Endothelial cell of umbilical vein (primary cell): ENCODE data around the gene KRTAP13-3. TPM values are rescaled to one million over a fixed set of nuclear protein-coding genes. Genes with fewer than 3 reads are reported as not detected.

Experiments used
- BruUV-seq: library from RNA; stranded (reverse); fragments of 400-500 nt; replicated peaks from 2 replicates; lab custom pipeline; 2021; lab: Mats Ljungman, UMichigan
- CTCF ChIA-PET: fragments of 300-600, 350-600 bp; sonication (Branson Sonifier 250); formaldehyde crosslinking; loops from one replicate; lab custom pipeline; 2021; ENCODE audit warnings: antibody characterized with exemption, inconsistent platforms; lab: Charles Lee
- POLR2A ChIA-PET: fragments of 300-600, 350-600 bp; sonication (Branson Sonifier 250); formaldehyde crosslinking; loops from one replicate; lab custom pipeline; 2021; ENCODE audit warnings: antibody characterized with exemption, inconsistent platforms; lab: Charles Lee
- DNase-seq: peaks from one replicate; pipeline ENCODE4 v3.0.0-alpha.2; 2011; ENCODE audit warnings: low read depth, low spot score
- FAIRE-seq: peaks from 2 replicates; lab custom pipeline; 2011; peaks lifted over from hg19 to GRCh38; lab: Jason Lieb, UNC
- H2AFZ ChIP-seq: 2 replicates; pipeline ENCODE4 v1.6.0; 2012; ENCODE audit warnings: low read depth, low read length, control low read depth, inconsistent platforms
- H3K27ac ChIP-seq: 2 replicates; pipeline ENCODE4 v1.5.1; 2011; ENCODE audit warnings: low read depth, mild to moderate bottlenecking, control low read depth, low read length, moderate library complexity; ENCODE audit not compliant: insufficient read depth
- H3K27me3 ChIP-seq, 2 experiments: 2 replicates each; pipeline versions ENCODE4 v1.6.0 to v1.6.1; 2011; ENCODE audit warnings: low read length in 2 of 2, mixed read lengths in 1 of 2; ENCODE audit not compliant: control insufficient read depth in 2 of 2, insufficient read depth in 2 of 2
- H3K36me3 ChIP-seq, 2 experiments: 2 replicates in 1 of 2; 3 replicates in 1 of 2; pipeline ENCODE4 v1.5.1; 2011; ENCODE audit warnings: low read length in 2 of 2, mild to moderate bottlenecking in 1 of 2, moderate library complexity in 1 of 2; ENCODE audit not compliant: control insufficient read depth in 2 of 2, insufficient read depth in 2 of 2; ENCODE audit errors: extremely low read depth in 1 of 2
- H3K4me1 ChIP-seq: 3 replicates; pipeline ENCODE4 v1.5.1; 2011; ENCODE audit warnings: mild to moderate bottlenecking, low read length; ENCODE audit not compliant: control insufficient read depth, insufficient read depth; ENCODE audit errors: extremely low read depth
- H3K4me2 ChIP-seq: 2 replicates; pipeline ENCODE4 v1.6.1; 2011; ENCODE audit warnings: low read length, control low read depth, mixed read lengths; ENCODE audit not compliant: insufficient read depth
- H3K4me3 ChIP-seq, 3 experiments: fragments of 200-600 bp in 1 of 3; sonication (generic), shearing (Covaris generic) in 1 of 3; replicated peaks in 1 of 3; 2 replicates each; pipeline ENCODE4 v1.5.1; 2011 to 2016; ENCODE audit warnings: control low read depth in 3 of 3, low read length in 3 of 3, mild to moderate bottlenecking in 2 of 3, inconsistent platforms in 1 of 3, low read depth in 1 of 3, moderate library complexity in 1 of 3; ENCODE audit not compliant: insufficient read depth in 1 of 3
- H3K79me2 ChIP-seq: 2 replicates; pipeline ENCODE4 v1.6.0; 2012; ENCODE audit warnings: low read length, inconsistent platforms; ENCODE audit not compliant: control insufficient read depth, insufficient read depth
- H3K9ac ChIP-seq: replicated peaks from 2 replicates; pipeline ENCODE3; 2011; ENCODE audit warnings: low read length, control low read depth; ENCODE audit not compliant: insufficient read depth; ENCODE audit errors: extremely low read depth
- H3K9me1 ChIP-seq: replicated peaks from 3 replicates; pipeline ENCODE4 v1.6.0; 2011; ENCODE audit warnings: mild to moderate bottlenecking, low read length; ENCODE audit not compliant: control insufficient read depth, insufficient read depth; ENCODE audit errors: extremely low read depth
- H3K9me3 ChIP-seq: replicated peaks from 2 replicates; pipeline ENCODE4 v1.5.1; 2012; ENCODE audit warnings: low read length, inconsistent platforms; ENCODE audit not compliant: control insufficient read depth, insufficient read depth
- H4K20me1 ChIP-seq: replicated peaks from 2 replicates; pipeline ENCODE3; 2011; ENCODE audit warnings: mild to moderate bottlenecking, low read length; ENCODE audit not compliant: control insufficient read depth, insufficient read depth; ENCODE audit errors: extremely low read depth
- EZH2 ChIP-seq: IDR thresholded peaks from 2 replicates; pipeline ENCODE4 v1.6.1; 2012; ENCODE audit warnings: borderline replicate concordance, low read depth, mild to moderate bottlenecking, moderate library complexity, low read length, inconsistent platforms; ENCODE audit not compliant: severe bottlenecking
- FOS ChIP-seq: IDR thresholded peaks from 2 replicates; pipeline ENCODE4 v1.6.1; 2011; ENCODE audit warnings: mild to moderate bottlenecking, low read length, moderate library complexity, borderline replicate concordance; ENCODE audit not compliant: insufficient read depth
- GATA2 ChIP-seq: IDR thresholded peaks from 2 replicates; pipeline ENCODE4 v1.7.0; 2011; ENCODE audit warnings: low read depth, mild to moderate bottlenecking, moderate library complexity, mixed read lengths, low read length; ENCODE audit not compliant: insufficient read length, insufficient read depth
- JUN ChIP-seq: IDR thresholded peaks from 2 replicates; pipeline ENCODE4 v1.6.1; 2011; ENCODE audit warnings: borderline replicate concordance, low read depth; ENCODE audit not compliant: insufficient read length, insufficient read depth
- MYC ChIP-seq: IDR thresholded peaks from one replicate; pipeline ENCODE4 v1.6.1; 2011; ENCODE audit warnings: mild to moderate bottlenecking, low read depth, low read length
- POLR2A ChIP-seq: IDR thresholded peaks from 2 replicates; pipeline ENCODE4 v1.6.1; 2012; ENCODE audit warnings: low read depth, mild to moderate bottlenecking, control low read depth, low read length
- POLR2AphosphoS5 ChIP-seq: IDR thresholded peaks from 2 replicates; pipeline ENCODE4 v1.6.1; 2012; ENCODE audit warnings: low read depth, mild to moderate bottlenecking, control low read depth, low read length, moderate library complexity; ENCODE audit not compliant: insufficient read depth
- dilution Hi-C: fragments of 300-500 bp; cut with MboI; formaldehyde crosslinking; loops from one replicate; pipeline ENCODE4 v1.15.0; 2019; ENCODE audit warnings: low sequenced_read_pairs; ENCODE audit not compliant: extremely low pct_ligation_motif_present
- intact Hi-C: fragments of 100-400 bp; cut with micrococcal nuclease; formaldehyde crosslinking; loops from one replicate; pipeline ENCODE4 v1.10.0; 2022
- polyA plus RNA-seq, 4 experiments: library from polyadenylated mRNA; depleted of rRNA in 3 of 4; stranded (reverse) in 3 of 4; unstranded in 1 of 4; fragments of >200 nt; gene quantifications; 2 replicates each; pipeline versions ENCODE4 v1.2.1 to v1.2.3, GENCODE V29; 2011 to 2012; ENCODE audit warnings: missing spikeins in 1 of 4
- total RNA-seq: library from RNA; stranded (reverse); gene quantifications from 2 replicates; pipeline ENCODE4 v1.2.3, GENCODE V29; 2021
- TF ChIP-seq, protein P1 (sequence below): IDR thresholded peaks from 2 replicates; pipeline ENCODE4 v1.6.1; 2011; ENCODE audit not compliant: insufficient read depth, insufficient read length
- TF ChIP-seq, protein P2 (sequence below), 2 donors: IDR thresholded peaks; 1 replicate in 1 of 2; 2 replicates in 1 of 2; pipeline ENCODE4 v1.5.1; 2011; ENCODE audit warnings: low read length in 2 of 2, mild to moderate bottlenecking in 2 of 2, moderate library complexity in 2 of 2, control low read depth in 1 of 2, inconsistent platforms in 1 of 2, low read depth in 1 of 2; ENCODE audit not compliant: insufficient read depth in 1 of 2; ENCODE audit errors: extremely low read depth in 1 of 2

The KRTAP13-3 gene
- total and polyA plus RNA-seq, 2 donors (not counting 3 experiments of a cell fraction or from before 2014, with no cell fraction given) = not detected

DNA sequence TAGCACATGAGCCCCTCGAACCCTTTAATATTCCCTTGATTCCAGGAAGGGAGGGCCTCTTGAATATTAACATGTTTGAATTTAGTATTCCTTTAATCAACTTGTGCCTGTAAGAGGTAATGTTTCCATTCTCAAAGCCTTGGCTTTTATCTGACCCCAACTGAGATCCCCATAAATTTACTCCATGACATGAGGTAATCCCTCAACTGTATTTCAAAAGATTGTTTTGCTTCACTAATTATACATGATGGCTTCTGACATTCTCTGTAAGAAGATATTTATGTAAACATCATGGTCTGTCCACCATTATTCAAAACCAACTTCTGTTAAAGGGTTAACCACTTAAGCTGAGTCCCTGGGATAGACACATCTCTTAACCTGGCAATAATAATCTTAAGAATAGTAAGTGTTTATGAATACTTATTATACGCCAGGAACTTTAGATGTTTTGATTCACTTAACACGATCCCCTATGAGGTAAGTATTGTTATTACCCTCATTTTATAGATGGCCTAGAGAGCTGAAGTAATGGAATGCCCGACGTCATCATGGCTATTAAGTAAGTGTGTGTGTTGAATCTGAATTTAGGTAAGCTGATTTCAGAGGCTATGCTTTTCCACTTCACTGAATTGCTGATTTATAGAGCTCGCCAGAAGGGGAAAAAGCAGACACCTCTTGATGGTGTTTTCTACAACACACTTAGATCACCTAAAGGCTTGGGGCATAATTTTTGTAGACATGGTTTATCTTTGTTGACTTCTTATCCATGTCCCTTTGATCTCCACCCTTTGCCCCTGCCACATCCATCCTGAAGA lies 43.4 kb upstream of the KRTAP13-3 start:
- dilution Hi-C loops (no loop called here), intact Hi-C loops (no loop called here)
- DNase-seq (no peak), FAIRE-seq (no peak)
- no peak overlapping the region for H3K4me2 ChIP-seq
- BruUV-seq = no TSS peak
- no peaks in the 10 kb centered on the region for H3K4me1 ChIP-seq
- no peak overlapping the region for H3K27ac ChIP-seq
- H3K9me1 ChIP-seq = no peaks in the 10 kb centered on the region
- peaks cover 6% of the 10 kb centered on the region for H3K9me3 ChIP-seq
- H3K36me3 ChIP-seq = no peaks in the 10 kb centered on the region
- H2AFZ ChIP-seq = no peak overlapping the region
- no peak overlapping the region for H3K4me3 ChIP-seq
- no peaks in the 10 kb centered on the region for H3K27me3 ChIP-seq
- H3K79me2 ChIP-seq = no peaks in the 10 kb centered on the region
- ChIA-PET CTCF (no interaction called here), POLR2A (no interaction called here)
- H3K9ac ChIP-seq = no peak overlapping the region
- no peaks in the 10 kb centered on the region for H4K20me1 ChIP-seq
- TF ChIP-seq GATA2 = no peak
- TF ChIP-seq, protein P1, sequence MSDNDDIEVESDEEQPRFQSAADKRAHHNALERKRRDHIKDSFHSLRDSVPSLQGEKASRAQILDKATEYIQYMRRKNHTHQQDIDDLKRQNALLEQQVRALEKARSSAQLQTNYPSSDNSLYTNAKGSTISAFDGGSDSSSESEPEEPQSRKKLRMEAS = no peak
- TF ChIP-seq POLR2AphosphoS5 = no peak
- TF ChIP-seq, protein P2, sequence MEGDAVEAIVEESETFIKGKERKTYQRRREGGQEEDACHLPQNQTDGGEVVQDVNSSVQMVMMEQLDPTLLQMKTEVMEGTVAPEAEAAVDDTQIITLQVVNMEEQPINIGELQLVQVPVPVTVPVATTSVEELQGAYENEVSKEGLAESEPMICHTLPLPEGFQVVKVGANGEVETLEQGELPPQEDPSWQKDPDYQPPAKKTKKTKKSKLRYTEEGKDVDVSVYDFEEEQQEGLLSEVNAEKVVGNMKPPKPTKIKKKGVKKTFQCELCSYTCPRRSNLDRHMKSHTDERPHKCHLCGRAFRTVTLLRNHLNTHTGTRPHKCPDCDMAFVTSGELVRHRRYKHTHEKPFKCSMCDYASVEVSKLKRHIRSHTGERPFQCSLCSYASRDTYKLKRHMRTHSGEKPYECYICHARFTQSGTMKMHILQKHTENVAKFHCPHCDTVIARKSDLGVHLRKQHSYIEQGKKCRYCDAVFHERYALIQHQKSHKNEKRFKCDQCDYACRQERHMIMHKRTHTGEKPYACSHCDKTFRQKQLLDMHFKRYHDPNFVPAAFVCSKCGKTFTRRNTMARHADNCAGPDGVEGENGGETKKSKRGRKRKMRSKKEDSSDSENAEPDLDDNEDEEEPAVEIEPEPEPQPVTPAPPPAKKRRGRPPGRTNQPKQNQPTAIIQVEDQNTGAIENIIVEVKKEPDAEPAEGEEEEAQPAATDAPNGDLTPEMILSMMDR (IDR thresholded peaks at IDR 0.05; ENCODE audit: extremely low read depth in 1 of 2, insufficient read depth in 1 of 2, low read depth in 1 of 2, low read length in 2 of 2) = no peak
- TF ChIP-seq MYC = no peak
- no peak for TF ChIP-seq JUN
- TF ChIP-seq EZH2 = no peak
- TF ChIP-seq FOS = no peak
- TF ChIP-seq POLR2A = no peak
